OCI-LY3 (cell line): ENCODE data around the gene KCNG1.

Experiments used
- H2AFZ ChIP-seq: fragments of 200-600, 300-600 bp; shearing (Covaris generic); 2 replicates; pipeline ENCODE4 v1.6.0; 2014; ENCODE audit warnings: antibody characterized with exemption, low read depth, low read length
- H3K27ac ChIP-seq: fragments of 200-600, 300-600 bp; sonication (generic); 2 replicates; pipeline ENCODE4 v1.5.1; 2014; ENCODE audit warnings: mild to moderate bottlenecking, low read length, moderate library complexity, mixed read lengths
- H3K27me3 ChIP-seq: fragments of 200-600, 300-600 bp; sonication (generic); 2 replicates; pipeline ENCODE4 v1.6.1; 2014; ENCODE audit warnings: low read depth, low read length, mixed read lengths
- H3K36me3 ChIP-seq: fragments of 200-600, 300-600 bp; sonication (generic); replicated peaks from 2 replicates; pipeline ENCODE3; 2014; ENCODE audit warnings: low read depth, low read length, mixed read lengths
- H3K4me1 ChIP-seq: fragments of 300-600, 200-600 bp; sonication (generic); 2 replicates; pipeline ENCODE4 v1.6.1; 2014; ENCODE audit warnings: low read length, mixed read lengths
- H3K4me2 ChIP-seq: fragments of 200-600, 300-600 bp; sonication (generic); 2 replicates; pipeline ENCODE4 v1.6.1; 2014; ENCODE audit warnings: low read length, mixed read lengths
- H3K4me3 ChIP-seq: fragments of 300-600, 200-600 bp; sonication (generic); 2 replicates; pipeline ENCODE4 v1.5.1; 2014; ENCODE audit warnings: antibody characterized with exemption, mild to moderate bottlenecking, low read length, moderate library complexity
- H3K79me2 ChIP-seq: fragments of 300-600, 200-600 bp; shearing (Covaris generic); 2 replicates; pipeline ENCODE4 v1.6.1; 2014; ENCODE audit warnings: mild to moderate bottlenecking, low read length, mixed read lengths
- H3K9ac ChIP-seq: fragments of 300-600, 200-600 bp; shearing (Covaris generic); 2 replicates; pipeline ENCODE4 v1.6.0; 2014; ENCODE audit warnings: mild to moderate bottlenecking, low read length, moderate library complexity
- H3K9me3 ChIP-seq: fragments of 200-600, 300-600 bp; shearing (Covaris generic); 2 replicates; pipeline ENCODE4 v1.6.1; 2014; ENCODE audit warnings: low read length, mixed read lengths; ENCODE audit not compliant: insufficient read depth
- H4K20me1 ChIP-seq: fragments of 200-600, 300-600 bp; sonication (generic); 2 replicates; pipeline ENCODE4 v1.6.1; 2016; ENCODE audit warnings: low read length, mixed read lengths; ENCODE audit not compliant: insufficient read depth
- EZH2phosphoT487 ChIP-seq: fragments of 200-600 bp; shearing (Covaris generic); IDR thresholded peaks from 2 replicates; pipeline ENCODE4 v1.6.1; 2018; ENCODE audit warnings: antibody characterized with exemption, mixed run types, low read depth
- TF ChIP-seq, protein P1 (sequence below): fragments of 200-600, 300-600 bp; sonication (generic); IDR thresholded peaks from 2 replicates; pipeline ENCODE4 v1.5.1; 2014; ENCODE audit warnings: antibody characterized with exemption, low read length, low read depth

KCNG1 gene

DNA sequence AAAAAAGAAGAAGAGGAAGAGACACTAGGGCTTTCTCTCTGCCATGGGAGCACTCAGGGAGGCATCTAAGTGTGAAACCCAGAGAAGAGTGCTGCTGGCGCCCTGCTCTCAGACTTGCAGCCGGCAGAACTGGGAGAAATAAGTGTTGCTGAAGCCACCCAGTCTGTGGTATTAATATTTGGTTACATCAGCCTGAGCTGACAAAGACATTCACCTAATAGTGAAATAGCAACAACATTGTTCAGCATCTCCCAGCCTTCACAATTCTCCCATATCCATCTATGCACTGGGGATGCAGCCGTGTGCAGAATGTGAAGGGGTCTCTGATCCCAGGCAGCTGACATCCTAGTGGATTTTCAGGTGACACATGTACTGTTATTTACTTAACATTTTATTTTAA lies 12.0 kb downstream of the KCNG1 start:
- Histone ChIP-seq H3K27ac (no peak overlapping the region), H3K27me3 (peaks cover 17% of the 10 kb centered on the region), H3K79me2 (no peaks in the 10 kb centered on the region), H3K4me2 (no peak overlapping the region), H3K36me3 (no peaks in the 10 kb centered on the region), H2AFZ (no peak overlapping the region), H3K4me1 (no peaks in the 10 kb centered on the region), H3K9ac (no peak overlapping the region), H3K9me3 (no peaks in the 10 kb centered on the region), H3K4me3 (no peak overlapping the region), H4K20me1 (no peaks in the 10 kb centered on the region)
- TF ChIP-seq, protein P1, sequence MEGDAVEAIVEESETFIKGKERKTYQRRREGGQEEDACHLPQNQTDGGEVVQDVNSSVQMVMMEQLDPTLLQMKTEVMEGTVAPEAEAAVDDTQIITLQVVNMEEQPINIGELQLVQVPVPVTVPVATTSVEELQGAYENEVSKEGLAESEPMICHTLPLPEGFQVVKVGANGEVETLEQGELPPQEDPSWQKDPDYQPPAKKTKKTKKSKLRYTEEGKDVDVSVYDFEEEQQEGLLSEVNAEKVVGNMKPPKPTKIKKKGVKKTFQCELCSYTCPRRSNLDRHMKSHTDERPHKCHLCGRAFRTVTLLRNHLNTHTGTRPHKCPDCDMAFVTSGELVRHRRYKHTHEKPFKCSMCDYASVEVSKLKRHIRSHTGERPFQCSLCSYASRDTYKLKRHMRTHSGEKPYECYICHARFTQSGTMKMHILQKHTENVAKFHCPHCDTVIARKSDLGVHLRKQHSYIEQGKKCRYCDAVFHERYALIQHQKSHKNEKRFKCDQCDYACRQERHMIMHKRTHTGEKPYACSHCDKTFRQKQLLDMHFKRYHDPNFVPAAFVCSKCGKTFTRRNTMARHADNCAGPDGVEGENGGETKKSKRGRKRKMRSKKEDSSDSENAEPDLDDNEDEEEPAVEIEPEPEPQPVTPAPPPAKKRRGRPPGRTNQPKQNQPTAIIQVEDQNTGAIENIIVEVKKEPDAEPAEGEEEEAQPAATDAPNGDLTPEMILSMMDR, result no peak
- TF ChIP-seq EZH2phosphoT487, result no peak

DNA sequence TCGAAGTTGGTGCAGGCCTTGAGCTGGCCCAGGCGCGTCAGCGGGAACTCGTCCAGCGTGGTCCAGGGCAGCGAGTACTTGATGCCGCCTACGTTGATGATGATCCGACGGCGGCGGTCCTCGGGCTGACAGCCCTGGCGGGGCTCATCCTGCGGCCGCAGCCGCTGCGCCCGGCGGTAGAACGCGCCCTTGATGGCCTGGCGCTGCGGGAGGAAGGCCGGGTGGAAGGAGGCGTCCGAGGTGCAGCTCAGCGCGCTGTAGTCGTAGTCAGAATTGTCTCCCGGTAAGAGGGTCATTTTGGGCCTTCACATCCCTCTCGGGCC lies 12.9 kb downstream of the KCNG1 start:
- no peak for TF ChIP-seq EZH2phosphoT487
- TF ChIP-seq, protein P1, result no peak
- Histone ChIP-seq H3K36me3 (no peaks in the 10 kb centered on the region), H3K9ac (no peak overlapping the region), H3K27ac (no peak overlapping the region), H3K9me3 (no peaks in the 10 kb centered on the region), H3K79me2 (no peaks in the 10 kb centered on the region), H4K20me1 (no peaks in the 10 kb centered on the region), H3K27me3 (peaks cover 17% of the 10 kb centered on the region), H3K4me2 (no peak overlapping the region), H3K4me3 (no peak overlapping the region), H2AFZ (no peak overlapping the region), H3K4me1 (no peaks in the 10 kb centered on the region)

DNA sequence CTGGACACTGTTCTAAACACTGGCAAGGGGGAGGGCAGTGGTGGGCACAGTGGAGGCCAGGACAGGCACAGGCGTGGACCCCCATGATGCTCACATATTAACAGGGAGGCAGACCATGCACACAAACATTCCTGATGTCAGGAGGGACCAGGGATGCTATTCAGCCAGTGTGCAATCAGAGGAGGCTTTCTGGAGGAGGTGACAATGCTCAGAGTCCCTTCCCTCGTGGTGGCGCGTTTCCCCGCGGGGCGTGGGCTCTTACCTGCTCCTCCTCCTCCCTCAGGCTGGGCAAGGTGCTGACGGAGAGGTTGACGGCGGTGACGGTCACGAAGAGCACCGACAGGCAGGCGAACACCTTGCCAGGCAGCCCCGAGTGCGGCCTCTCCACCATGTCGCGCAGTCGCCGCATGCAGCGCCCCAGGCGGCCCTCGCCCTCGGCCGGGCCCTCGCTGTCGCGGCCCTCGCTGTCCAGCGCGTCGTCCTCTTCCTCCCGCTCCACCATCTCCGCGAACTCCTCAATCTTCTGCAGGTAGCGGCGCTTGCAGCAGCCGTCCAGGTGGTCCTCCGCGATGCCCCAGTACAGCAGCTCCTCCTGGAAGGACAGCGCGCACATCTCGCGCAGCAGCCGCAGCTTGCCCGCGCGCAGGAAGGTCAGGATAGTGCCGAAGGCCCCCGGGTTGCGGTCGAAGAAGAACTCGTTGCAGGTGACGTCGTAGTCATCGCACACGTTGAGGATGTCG lies 13.4 kb downstream of the KCNG1 start:
- Histone ChIP-seq H3K79me2 (no peaks in the 10 kb centered on the region), H2AFZ (no peak overlapping the region), H3K36me3 (no peaks in the 10 kb centered on the region), H3K4me3 (no peak overlapping the region), H3K4me1 (no peaks in the 10 kb centered on the region), H4K20me1 (no peaks in the 10 kb centered on the region), H3K9me3 (no peaks in the 10 kb centered on the region), H3K4me2 (no peak overlapping the region), H3K27me3 (peaks cover 17% of the 10 kb centered on the region), H3K27ac (no peak overlapping the region), H3K9ac (no peak overlapping the region)
- no peak for TF ChIP-seq EZH2phosphoT487
- TF ChIP-seq, protein P1, result no peak

DNA sequence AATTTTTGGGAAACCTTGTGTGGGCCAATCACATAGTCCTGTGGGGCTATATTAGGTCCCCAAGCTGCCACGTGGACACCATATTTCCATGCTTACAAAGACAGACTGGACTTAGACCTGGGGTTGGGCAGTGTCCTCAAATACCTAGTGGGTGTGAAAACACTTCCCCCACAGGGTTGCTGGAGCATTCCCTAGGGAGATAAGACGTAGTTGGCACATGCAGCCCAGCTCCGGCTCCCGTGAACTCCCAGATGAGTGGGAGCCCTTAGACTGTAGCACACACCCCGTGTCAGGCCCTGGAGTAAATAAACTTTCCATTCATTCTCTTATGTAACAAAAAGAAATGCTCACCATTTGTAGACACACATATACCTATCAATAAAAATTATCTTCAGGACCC lies 14.2 kb downstream of the KCNG1 start:
- H3K27me3 ChIP-seq, result peaks cover 12% of the 10 kb centered on the region
- no peaks in the 10 kb centered on the region for H3K79me2 ChIP-seq
- H2AFZ ChIP-seq, result no peak overlapping the region
- H3K27ac ChIP-seq, result no peak overlapping the region
- H3K9ac ChIP-seq, result no peak overlapping the region
- TF ChIP-seq EZH2phosphoT487, result no peak
- TF ChIP-seq, protein P1, result no peak
- no peak overlapping the region for H3K4me2 ChIP-seq
- H4K20me1 ChIP-seq, result no peaks in the 10 kb centered on the region
- H3K4me1 ChIP-seq, result no peaks in the 10 kb centered on the region
- H3K9me3 ChIP-seq, result no peaks in the 10 kb centered on the region
- no peak overlapping the region for H3K4me3 ChIP-seq
- no peaks in the 10 kb centered on the region for H3K36me3 ChIP-seq
